Spleen (tissue), 7 donors: ENCODE measurements around the gene PIERCE2.
"Not testable (repeated sequence)": the region's sequence is repeated elsewhere in the genome, so short reads cannot be mapped to it uniquely, and the experiment has no call there.

ENCODE experiments used
- POLR2A ChIP-seq, 3 donors: fragments of 450-650 bp; IDR thresholded peaks; one replicate each; pipeline ENCODE4 v1.5.1; 2017; ENCODE audit warnings: antibody characterized with exemption in 3 of 3, mild to moderate bottlenecking in 1 of 3
- POLR2AphosphoS5 ChIP-seq, 3 donors: sonication (generic); formaldehyde crosslinking; IDR thresholded peaks; one replicate each; pipeline ENCODE4 v1.5.1; 2017; ENCODE audit warnings: antibody characterized with exemption in 3 of 3
- TF ChIP-seq, protein P1 (sequence below), 11 experiments: fragments of 200-600 bp in 7 of 11; fragments of 450-650 bp in 4 of 11; sonication (generic) in 4 of 11; IDR thresholded peaks in 8 of 11; conservative IDR thresholded peaks in 3 of 11; 1 replicate in 7 of 11; 2 replicates in 4 of 11; pipeline versions ENCODE4 v1.4.0 to v1.8.0; 2016 to 2021; ENCODE audit warnings: antibody characterized with exemption in 11 of 11, inconsistent platforms in 4 of 11, mild to moderate bottlenecking in 1 of 11
- donor health status: DM: no; HTN: no; CAD: no; lungs with moderate emphysema.
- donor health status: DM: no; HTN: no; CAD: no.
- donor health status: DM: no; HTN: no; CAD: no.

- TF ChIP-seq, protein P1, sequence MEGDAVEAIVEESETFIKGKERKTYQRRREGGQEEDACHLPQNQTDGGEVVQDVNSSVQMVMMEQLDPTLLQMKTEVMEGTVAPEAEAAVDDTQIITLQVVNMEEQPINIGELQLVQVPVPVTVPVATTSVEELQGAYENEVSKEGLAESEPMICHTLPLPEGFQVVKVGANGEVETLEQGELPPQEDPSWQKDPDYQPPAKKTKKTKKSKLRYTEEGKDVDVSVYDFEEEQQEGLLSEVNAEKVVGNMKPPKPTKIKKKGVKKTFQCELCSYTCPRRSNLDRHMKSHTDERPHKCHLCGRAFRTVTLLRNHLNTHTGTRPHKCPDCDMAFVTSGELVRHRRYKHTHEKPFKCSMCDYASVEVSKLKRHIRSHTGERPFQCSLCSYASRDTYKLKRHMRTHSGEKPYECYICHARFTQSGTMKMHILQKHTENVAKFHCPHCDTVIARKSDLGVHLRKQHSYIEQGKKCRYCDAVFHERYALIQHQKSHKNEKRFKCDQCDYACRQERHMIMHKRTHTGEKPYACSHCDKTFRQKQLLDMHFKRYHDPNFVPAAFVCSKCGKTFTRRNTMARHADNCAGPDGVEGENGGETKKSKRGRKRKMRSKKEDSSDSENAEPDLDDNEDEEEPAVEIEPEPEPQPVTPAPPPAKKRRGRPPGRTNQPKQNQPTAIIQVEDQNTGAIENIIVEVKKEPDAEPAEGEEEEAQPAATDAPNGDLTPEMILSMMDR (IDR thresholded peaks at IDR 0.05 in 8 of 11, conservative IDR thresholded peaks at IDR 0.05 in 3 of 11): not testable (repeated sequence)
- TF ChIP-seq POLR2A, POLR2AphosphoS5 (IDR thresholded peaks at IDR 0.05): not testable (repeated sequence)
Observed at GRCh38 chr15:55400050-55400449, 8.2 kb upstream of the PIERCE2 start.
